NCI-H524 (cell line): Measurements from ENCODE around the gene APBA2.
A peak's percentile ranks its signal among the peaks of the same experiment; 100 is the strongest.

Experiments used
- DNase-seq, 2 experiments: peaks; one replicate each; lab custom pipeline; 2025; lab: John Stamatoyannopoulos, UW

APBA2 gene

GRCh38 chr15:29086001-29086400, 200.2 kb downstream of the APBA2 start:
- no peak for DNase-seq

DNA sequence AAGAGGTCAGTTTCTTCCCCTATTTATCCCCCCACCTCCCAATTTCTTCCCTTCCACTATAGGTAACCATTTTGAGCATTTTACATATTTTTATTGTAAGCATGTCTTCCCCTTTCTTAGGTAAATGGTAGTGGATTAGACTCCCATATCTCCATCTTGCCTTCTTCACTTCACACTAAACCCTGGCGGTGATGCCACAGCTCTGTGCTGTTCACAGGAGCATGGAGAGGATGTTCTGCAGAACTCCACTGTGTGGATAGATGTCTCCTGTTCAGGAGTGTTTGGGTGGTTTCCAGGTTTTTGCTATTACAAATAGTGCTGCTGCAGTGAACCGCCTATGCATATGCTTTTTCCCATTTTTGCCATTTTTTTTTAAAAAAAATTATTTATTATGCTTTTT, 201.1 kb downstream of the APBA2 start:
- no peak for DNase-seq

- no peak for DNase-seq
Measured at GRCh38 chr15:29087521-29088285, 201.9 kb downstream of the APBA2 start.

- no peak for DNase-seq
Measured at GRCh38 chr15:29088666-29089065, 202.9 kb downstream of the APBA2 start.

- peak in 1 of 2 experiments; percentile 66 for DNase-seq
Measured at GRCh38 chr15:29089731-29090616, 204.2 kb downstream of the APBA2 start.

DNA sequence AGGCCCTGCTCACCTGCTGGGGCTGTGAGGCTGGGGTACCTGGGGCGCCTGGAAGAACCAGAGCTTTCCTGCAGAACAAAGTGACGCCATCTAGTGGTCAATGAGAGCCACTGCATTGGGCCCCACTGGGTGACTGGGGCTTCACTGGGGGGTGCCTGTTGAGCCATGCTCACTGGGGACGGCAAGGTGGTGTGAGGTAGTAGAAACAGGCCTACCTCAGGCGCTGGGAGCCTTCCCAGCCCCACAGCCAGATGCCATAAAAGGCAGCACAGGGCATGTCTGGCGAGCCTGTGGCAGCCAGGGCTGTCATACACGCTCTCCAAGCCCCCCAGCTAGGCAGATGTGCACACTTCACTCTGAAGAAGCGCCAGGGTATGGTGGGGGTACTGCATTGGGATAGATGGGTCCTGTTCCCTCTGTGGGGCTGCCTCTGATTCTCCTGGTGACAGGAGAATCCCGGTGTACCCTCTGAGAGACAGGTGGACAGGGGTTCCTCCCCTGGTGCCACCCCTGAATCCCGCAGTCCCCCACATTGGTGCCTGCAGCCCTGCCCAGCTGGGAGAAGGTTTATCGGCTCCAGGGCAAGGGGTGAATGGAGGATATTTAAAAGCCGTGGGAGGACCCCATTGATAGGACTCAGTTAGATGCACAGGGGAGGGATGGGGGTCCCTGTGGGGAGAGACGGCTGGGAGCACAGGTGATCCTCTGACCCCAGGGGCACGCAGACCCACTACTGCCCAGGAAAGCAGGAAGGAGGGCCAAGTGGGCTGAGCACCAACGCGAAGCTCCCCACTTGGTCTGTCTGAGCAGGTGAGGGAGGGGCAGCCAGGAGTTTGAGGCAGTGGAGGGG, 205.1 kb downstream of the APBA2 start:
- peak in 1 of 2 experiments; percentile 21 for DNase-seq

GRCh38 chr15:29091666-29092065, 205.9 kb downstream of the APBA2 start:
- no peak for DNase-seq

GRCh38 chr15:29092376-29093064, 206.7 kb downstream of the APBA2 start:
- DNase-seq = no peak

DNA sequence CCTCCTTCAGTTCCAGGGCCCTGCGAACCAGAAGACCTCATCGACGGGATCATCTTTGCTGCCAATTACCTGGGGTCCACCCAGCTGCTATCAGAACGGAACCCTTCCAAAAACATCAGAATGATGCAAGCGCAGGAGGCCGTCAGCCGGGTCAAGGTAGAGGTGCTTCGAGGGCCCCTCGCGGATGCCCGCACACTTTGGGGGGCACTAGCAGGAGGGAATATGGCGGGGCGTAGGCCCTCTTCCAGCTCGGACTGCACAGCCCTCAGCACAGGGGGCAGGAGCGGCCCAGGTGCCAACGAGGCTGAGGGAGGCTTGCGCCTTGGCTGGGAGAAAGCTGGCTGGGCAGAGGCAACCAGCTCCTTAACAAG, 207.3 kb downstream of the APBA2 start:
- no peak for DNase-seq

GRCh38 chr15:29093696-29094343, 208.0 kb downstream of the APBA2 start:
- no peak for DNase-seq

- peak in 1 of 2 experiments; percentile 20 for DNase-seq
Measured at GRCh38 chr15:29094711-29095110, 208.9 kb downstream of the APBA2 start.

- no peak for DNase-seq
Measured at GRCh38 chr15:29095746-29096145, 210.0 kb downstream of the APBA2 start.

DNA sequence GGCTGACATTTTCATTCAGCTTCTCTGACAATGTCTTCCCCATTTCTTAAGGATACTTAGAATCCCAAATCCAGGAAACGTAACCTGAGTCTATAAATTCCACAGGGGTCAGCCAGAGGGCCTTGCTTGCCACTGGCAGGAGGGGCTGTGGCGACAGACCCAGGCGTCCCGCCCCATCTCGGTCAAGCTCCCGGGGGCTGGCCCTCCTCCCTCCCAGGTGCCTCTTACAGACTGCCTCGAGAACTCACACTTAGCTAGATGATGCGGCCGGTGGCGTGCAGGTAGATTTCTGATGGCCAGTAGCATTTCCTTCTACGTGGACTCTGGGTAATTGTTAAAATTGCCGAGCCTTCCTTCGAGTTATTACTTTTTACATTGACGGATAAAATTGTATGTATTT, 211.4 kb downstream of the APBA2 start:
- DNase-seq = no peak

DNA sequence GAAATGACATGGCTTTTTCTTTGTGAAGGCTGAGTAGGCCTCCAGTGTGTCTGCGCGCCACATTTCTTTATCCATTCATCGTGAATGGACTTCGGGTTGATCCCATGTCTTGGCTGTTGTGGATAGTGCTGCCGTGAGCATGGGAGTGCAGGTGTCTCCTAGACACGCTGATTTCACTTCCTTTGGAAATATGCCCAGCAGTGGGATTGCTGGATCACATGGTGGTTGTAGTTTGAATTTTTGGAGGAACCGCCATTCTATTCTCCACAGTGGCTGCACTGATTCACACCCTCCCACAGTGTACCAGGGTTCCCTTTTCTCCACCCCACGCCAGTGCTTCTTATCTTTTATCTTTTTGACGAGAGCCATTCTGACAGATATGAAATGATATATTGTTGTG, 212.2 kb downstream of the APBA2 start:
- DNase-seq = no peak

- no peak for DNase-seq
Measured at GRCh38 chr15:29098652-29099051, 212.9 kb downstream of the APBA2 start.

- no peak for DNase-seq
Measured at GRCh38 chr15:29099131-29099880, 213.5 kb downstream of the APBA2 start.

GRCh38 chr15:29100486-29101000, 214.8 kb downstream of the APBA2 start:
- no peak for DNase-seq

GRCh38 chr15:29101491-29101890, 215.7 kb downstream of the APBA2 start:
- no peak for DNase-seq

- DNase-seq = peak; percentile 18 to 70
Measured at GRCh38 chr15:29102173-29102794, 216.5 kb downstream of the APBA2 start.
